Measurements from ENCODE around the gene ADCY9.

Gene ADCY9

DNA sequence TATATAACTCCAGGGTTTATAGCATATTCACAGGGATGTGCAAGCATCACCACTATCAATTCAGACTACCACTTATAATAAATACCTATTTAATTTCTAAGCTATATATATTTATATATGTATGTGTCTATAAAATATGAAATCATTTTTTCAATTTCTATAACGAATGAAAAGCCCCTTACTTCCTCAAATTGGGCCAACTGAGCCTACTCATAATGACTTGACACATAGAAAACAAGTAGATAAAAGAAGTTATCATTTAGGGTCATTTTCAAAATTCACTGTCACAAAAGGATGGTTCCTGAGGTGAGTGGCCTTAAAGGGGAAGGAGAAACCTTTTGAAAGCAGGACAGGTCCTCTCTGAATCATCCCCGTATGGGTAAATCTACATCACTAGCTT is 114.1 kb downstream of the ADCY9 start:
- TF ChIP-seq, protein P1, sequence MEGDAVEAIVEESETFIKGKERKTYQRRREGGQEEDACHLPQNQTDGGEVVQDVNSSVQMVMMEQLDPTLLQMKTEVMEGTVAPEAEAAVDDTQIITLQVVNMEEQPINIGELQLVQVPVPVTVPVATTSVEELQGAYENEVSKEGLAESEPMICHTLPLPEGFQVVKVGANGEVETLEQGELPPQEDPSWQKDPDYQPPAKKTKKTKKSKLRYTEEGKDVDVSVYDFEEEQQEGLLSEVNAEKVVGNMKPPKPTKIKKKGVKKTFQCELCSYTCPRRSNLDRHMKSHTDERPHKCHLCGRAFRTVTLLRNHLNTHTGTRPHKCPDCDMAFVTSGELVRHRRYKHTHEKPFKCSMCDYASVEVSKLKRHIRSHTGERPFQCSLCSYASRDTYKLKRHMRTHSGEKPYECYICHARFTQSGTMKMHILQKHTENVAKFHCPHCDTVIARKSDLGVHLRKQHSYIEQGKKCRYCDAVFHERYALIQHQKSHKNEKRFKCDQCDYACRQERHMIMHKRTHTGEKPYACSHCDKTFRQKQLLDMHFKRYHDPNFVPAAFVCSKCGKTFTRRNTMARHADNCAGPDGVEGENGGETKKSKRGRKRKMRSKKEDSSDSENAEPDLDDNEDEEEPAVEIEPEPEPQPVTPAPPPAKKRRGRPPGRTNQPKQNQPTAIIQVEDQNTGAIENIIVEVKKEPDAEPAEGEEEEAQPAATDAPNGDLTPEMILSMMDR (IDR thresholded peaks at IDR 0.05; ENCODE audit: extremely low read depth, missing control alignments) = no peak
- DNase-seq (ENCODE audit: low spot score) = no peak

DNA sequence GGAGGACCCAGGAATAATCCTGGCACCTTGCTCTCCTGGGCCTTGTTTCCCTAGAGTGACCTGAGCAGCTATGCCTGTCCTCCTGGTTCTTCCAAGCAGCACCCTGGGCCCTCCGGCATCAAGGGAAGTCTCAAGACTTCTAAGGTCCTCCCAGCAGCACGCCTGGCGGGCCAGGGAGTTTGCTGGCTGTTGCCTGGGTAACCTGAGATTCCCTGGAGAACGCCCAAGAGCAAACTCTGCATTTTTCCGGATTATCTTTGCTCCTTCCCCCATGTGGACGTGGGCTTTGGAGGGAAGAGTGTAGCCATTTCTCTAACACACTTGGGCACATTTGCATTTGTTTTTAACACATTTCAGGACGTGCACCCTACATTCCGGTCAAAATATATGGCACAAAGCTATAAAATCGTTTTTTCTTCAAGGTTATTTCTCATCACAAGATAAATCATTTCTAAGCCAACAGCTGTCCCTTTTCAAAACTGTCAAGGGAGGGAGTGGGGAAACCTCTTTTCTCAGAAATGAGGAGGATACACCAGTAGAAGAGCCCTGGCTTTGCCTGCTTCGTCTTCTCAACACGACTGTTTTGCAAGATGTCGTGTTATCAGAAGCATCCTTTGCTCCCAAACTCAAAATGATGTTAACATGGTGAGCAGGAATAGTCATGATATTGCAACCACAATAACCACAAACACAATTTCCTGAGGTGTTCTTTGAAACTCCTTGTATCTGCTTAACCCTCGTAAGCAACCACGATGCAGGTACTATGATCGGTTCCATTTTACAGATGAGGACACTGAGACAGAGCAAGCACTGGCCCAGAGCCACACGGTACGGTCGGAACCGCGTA is 116.5 kb downstream of the ADCY9 start:
- DNase-seq (ENCODE audit: low spot score) = no peak
- TF ChIP-seq, protein P1 (IDR thresholded peaks at IDR 0.05; ENCODE audit: extremely low read depth, missing control alignments) = no peak

DNA sequence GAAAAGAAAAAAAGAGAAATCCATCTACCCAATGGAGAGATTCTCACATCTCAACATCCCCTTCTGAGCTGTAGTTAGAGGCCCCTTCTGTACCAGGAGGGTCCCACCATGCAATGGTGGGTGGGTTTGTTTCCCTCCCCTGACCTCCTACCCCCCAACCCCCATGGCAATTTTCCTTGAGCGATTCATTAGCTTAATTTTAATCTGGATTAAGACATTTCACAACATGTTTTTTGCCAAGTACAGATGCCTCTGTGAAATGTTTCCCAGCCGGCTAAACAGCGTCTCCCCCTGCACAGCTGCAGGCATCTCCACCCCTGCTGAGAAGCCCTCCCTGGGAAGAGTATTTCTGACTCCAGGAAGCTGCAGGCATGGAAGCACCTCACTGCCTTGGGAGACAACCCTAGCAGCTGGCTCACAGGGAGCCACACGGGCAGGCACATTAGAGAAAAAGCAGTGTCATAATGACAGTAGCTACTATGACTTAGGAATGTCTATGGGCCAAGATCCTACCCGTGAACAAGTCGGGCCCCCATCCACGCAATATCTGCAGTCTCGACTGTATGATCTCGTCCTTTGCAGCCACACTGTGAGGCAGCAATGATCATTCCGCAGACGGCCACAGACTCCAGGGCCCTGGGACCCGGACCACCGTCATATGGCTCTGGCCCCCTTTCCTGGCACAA is 117.3 kb downstream of the ADCY9 start:
- TF ChIP-seq, protein P1 (IDR thresholded peaks at IDR 0.05; ENCODE audit: extremely low read depth, missing control alignments) = no peak
- DNase-seq (ENCODE audit: low spot score) = no peak

DNA sequence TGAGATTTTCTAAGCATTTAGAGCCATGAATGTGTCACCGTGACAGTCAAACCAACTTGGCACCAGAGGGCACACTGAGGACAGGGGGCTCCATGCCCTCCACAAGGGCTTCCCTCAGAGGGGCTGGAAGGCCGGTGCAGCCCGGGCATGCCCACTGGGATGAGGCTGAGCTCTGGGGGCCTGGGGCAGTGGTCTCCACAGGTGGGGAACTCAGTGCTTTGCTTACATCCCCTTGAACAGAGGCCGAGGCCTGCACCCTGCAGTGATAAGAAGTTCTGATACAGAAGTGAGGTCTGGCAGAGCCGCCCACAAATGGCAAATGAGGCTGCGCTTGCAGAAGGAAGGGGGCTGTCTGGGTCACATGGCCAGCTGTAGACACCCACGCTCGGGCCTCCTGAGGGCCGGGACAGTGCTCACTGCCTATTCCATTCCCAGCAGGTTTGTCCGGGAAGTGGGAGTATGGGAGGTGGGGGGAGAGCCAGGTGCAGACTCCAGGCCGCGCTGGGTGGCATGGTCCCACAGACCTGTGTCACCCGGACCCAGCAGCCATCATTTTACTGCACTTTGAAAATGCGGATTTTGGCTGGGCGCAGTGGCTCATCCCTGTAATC is 118.9 kb downstream of the ADCY9 start:
- no peak for DNase-seq (ENCODE audit: low spot score)
- TF ChIP-seq, protein P1 (IDR thresholded peaks at IDR 0.05; ENCODE audit: extremely low read depth, missing control alignments) = no peak

DNA sequence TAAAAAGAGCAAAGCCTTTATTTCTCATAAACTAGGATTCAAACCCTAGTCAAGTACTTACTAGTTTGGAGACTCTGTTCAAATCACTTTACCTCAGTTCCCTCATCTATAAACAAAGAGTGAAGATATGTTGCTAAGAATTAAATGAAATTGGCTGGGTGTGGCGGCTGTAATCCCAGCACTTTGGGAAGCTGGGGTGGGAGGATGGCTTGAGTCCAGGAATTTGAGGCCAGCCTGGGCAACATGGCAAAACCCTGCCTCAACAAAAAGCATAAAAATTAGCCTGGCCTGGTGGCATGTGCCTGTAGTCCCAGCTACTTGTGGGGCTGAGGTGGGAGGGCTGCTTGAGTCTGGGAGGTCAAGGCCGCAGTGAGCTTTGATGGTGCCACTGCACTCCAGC is 121.2 kb downstream of the ADCY9 start:
- DNase-seq (ENCODE audit: low spot score) = no peak
- TF ChIP-seq, protein P1 (IDR thresholded peaks at IDR 0.05; ENCODE audit: extremely low read depth, missing control alignments) = no peak

DNA sequence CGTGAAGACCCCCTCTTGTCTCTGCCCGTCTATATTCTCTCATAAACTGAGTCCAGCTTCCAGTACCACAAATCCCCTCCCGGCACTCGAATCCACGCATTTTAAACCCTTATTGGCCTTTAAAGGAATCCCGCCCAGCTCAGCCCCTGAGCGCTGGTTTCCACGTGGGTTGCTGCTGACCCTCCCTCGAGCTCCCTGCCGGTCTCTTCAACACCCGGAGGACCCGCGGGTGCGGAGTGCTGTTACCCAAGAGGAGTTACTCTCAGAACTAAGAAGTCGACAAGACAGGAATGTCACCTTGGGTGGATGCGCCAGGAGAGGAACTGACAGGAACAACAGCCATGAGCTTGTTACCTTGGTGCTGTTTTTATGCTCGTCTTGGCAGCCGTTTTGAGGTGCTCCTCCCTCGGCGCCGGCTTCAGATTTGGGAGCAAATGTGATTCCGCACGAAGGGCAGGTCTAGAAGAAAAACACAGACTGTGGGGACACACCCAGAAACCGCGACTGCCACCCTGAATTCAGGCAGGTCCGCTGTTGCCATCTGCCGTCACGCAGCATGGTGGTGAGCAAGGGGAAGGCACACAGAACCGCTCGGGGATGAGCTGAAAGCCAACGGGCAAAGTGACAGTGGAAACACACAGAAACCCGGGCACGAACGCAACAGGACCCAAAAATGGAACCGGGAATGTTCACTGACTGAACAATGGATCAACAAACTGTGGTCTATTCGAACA is 123.0 kb downstream of the ADCY9 start:
- TF ChIP-seq, protein P1 (IDR thresholded peaks at IDR 0.05; ENCODE audit: extremely low read depth, missing control alignments) = no peak

More for the DNA sequence above, 123.0 kb downstream of the ADCY9 start:
- DNase-seq (ENCODE audit: low spot score) = no peak
